DND-41 (cell line): ENCODE measurements around the gene SLC50A1.

Experiments
- EZH2 ChIP-seq: IDR thresholded peaks from 3 replicates; pipeline ENCODE4 v1.6.1; 2012; ENCODE audit warnings: borderline replicate concordance, low read depth, mild to moderate bottlenecking, moderate library complexity, low read length, inconsistent platforms; ENCODE audit not compliant: severe bottlenecking
- TF ChIP-seq, protein P1 (sequence below): IDR thresholded peaks from 2 replicates; pipeline ENCODE4 v1.5.1; 2012; ENCODE audit warnings: borderline replicate concordance, low read length, moderate library complexity, mild to moderate bottlenecking; ENCODE audit not compliant: poor library complexity, severe bottlenecking; ENCODE audit errors: extremely low read depth

DNA sequence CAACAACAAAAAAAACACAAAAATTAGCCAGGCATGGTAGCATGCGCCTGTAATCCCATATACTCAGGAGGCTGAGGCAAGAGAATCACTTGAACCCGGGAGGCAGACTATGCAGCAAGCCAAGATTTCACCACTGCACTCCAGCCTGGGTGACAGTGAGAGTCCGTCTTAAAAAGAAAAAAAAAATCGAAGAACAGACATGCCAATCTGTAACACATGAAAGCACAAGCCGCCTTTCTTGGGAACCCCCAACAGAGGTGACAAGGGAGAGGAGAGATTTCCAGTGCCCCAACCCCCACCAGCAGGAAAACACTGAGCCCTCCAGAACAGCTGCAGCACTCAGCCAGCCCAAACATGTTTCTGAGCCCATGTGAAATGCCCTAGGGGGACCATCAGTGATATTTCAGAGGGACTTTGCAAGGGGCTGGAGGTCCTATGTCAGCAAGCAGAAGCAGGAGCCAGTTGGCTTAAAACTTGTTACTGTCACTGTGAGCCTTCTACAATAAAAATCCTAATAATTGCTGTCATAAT, 22.1 kb upstream of the SLC50A1 start:
- TF ChIP-seq, protein P1, sequence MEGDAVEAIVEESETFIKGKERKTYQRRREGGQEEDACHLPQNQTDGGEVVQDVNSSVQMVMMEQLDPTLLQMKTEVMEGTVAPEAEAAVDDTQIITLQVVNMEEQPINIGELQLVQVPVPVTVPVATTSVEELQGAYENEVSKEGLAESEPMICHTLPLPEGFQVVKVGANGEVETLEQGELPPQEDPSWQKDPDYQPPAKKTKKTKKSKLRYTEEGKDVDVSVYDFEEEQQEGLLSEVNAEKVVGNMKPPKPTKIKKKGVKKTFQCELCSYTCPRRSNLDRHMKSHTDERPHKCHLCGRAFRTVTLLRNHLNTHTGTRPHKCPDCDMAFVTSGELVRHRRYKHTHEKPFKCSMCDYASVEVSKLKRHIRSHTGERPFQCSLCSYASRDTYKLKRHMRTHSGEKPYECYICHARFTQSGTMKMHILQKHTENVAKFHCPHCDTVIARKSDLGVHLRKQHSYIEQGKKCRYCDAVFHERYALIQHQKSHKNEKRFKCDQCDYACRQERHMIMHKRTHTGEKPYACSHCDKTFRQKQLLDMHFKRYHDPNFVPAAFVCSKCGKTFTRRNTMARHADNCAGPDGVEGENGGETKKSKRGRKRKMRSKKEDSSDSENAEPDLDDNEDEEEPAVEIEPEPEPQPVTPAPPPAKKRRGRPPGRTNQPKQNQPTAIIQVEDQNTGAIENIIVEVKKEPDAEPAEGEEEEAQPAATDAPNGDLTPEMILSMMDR: no peak
- TF ChIP-seq EZH2: no peak
